Retina (tissue), 1 donor: Measurements from ENCODE around the gene MTTP.

Experiments used
- DNase-seq: peaks from one replicate; pipeline ENCODE4 v3.0.0-alpha.2; 2016

The MTTP gene

DNA sequence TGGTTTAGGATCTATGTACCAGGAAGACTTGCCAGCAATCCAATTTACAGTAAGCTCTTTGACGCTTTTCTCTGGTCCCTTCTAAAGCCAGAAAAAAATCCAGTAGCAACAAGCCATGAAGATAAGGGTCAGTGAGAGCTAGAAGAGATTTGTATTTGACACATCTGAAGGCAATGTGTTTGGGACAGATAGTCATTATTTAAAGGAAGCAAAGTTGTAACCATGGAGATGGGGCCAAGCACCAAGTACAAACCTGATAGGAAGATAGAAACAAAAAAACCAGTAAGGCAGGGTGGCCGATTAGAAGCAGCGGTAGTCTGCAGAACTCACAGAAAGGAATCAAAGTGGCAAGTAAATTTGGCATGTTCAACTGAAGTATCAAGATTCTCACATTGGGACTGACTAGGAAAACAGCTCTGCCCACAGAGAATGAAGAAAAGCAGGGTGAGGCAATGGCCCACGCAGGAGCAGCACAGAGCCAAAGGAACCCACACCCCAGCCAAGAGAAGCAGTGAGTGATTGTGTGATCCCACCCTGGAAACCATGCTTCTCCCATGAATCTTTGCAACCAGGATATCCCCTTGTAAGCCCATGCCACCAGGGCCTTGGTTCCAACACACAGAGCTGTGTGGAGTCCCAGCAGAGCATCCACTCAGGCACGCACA is 95.9 kb downstream of the MTTP start:
- DNase-seq, result no peak
